Stimulated activated CD4-positive, alpha-beta T cell treated with anti-CD3 and anti-CD28 coated beads, Interleukin-1b, Interleukin-23, amount 100 ng/mL, for 4 hours (primary cell): Measurements from ENCODE around the gene ZNF766.
"Not testable (repeated sequence)": the region's sequence is repeated elsewhere in the genome, so short reads cannot be mapped to it uniquely, and the experiment has no call there.

ENCODE experiments used
- DNase-seq, 2 donors: peaks; one replicate each; pipeline ENCODE4 v3.0.0-alpha.2; 2020; ENCODE audit warnings: low read depth in 2 of 2

The ZNF766 gene

DNA sequence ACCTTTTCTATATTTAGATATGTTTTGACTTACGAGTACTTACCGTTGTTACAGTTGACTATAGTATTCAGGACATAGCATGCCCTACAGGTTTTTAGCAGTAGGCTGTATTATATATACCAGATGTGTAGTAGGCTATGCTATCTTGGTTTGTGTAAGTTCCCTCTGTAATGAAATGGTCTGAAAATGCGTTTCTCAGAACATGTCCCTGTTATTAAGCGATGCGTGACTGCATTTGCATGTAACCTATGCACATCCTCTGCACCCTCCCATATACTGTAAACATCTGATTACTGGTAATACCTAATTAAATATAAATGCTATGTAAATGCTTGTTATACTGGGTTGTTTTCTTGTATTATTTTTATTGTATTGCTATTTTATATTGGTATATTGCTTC, 6.6 kb downstream of the ZNF766 start:
- no peak for DNase-seq

DNA sequence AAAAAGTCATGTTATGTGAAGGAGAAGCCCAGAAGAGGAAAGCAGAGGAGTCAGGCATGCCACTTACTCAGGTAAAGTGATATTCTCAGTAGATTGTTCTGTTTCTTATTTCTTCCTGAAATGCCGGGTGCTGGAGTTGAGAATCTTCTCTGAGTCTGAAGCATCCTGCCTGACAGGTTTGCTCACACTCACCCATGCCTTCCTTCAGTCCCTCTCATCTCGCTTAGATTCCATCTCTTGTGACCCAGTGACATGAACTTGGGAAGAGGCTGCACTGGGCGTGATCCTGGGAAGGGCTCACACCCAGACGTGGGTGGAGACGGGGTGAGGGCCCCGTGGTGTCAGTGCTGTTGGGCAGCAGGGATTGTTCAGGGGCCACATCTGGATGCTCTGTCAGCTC, 8.1 kb downstream of the ZNF766 start:
- no peak for DNase-seq

DNA sequence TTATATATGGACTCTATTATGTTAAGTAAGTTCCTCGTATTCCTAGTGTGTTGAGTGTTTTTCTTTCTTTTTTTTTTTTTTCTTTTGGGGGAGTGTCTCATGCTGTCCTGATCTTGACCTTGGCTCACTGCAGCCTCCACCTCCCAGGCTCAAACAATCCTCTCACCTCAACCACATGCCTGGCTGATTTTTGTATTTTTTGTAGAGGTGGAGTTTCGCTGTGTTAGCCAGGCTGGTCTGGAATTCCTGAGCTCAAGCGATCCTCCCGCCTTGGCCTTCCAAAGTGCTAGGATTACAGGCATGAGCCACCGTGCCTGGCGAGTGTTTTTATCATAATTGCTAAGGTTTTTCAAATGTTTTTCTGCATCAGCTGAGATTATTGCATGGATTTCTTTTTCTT, 16.9 kb downstream of the ZNF766 start:
- no peak for DNase-seq

DNA sequence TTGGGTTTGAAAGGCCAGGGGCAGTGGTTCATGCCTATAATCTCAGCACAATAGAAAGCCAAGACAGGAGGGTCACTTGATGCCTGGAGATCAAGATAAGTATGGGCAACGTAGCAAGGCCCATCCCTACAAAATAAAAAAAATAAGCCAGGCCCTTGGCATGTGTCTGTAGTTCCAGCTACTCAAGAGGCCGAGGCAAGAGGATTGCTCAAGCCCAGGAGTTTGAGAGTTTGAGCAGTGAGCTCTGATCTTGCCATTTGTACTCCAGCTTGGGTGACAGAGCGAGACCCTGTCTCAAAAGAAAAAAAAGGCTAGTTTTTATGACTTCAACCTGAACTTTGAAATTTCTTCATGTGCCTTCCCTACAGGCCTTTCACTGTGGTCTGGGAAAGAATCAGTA, 22.4 kb downstream of the ZNF766 start:
- no peak for DNase-seq

DNA sequence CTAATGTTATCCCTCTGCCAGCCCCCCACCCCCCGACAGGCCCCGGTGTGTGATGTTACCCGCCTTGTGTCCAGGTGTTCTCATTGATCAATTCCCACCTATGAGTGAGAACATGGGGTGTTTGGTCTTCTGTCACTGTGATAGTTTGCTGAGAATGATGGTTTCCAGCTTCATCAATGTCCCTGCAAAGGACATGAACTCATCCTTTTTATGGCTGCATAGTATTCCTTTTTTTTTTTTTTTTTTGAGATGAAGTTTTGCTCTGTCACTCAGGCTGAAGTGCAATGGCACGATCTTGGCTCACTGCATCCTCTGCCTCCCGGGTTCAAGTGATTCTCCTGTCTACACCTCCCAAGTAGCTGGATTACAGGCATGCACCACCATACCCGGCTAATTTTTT, 23.6 kb downstream of the ZNF766 start:
- DNase-seq, result not testable (repeated sequence)

DNA sequence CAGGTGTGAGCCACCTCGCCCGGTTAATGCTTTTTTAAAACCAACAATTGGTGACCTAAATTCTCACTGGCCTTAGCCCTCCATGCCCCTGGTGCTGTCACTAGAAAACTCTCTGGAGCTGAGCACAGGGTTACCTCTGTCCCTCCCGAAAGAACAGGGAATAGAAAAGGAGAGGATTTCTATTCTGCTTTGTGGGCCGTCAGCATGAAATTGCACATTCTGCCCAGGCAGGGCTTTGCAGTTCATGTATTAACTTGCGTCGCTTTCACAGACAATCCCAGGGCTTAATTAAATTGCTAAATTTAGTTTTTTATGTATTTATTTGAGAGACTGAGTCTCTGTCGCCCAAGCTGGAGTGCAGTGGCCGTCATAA, 27.0 kb downstream of the ZNF766 start:
- no peak for DNase-seq

DNA sequence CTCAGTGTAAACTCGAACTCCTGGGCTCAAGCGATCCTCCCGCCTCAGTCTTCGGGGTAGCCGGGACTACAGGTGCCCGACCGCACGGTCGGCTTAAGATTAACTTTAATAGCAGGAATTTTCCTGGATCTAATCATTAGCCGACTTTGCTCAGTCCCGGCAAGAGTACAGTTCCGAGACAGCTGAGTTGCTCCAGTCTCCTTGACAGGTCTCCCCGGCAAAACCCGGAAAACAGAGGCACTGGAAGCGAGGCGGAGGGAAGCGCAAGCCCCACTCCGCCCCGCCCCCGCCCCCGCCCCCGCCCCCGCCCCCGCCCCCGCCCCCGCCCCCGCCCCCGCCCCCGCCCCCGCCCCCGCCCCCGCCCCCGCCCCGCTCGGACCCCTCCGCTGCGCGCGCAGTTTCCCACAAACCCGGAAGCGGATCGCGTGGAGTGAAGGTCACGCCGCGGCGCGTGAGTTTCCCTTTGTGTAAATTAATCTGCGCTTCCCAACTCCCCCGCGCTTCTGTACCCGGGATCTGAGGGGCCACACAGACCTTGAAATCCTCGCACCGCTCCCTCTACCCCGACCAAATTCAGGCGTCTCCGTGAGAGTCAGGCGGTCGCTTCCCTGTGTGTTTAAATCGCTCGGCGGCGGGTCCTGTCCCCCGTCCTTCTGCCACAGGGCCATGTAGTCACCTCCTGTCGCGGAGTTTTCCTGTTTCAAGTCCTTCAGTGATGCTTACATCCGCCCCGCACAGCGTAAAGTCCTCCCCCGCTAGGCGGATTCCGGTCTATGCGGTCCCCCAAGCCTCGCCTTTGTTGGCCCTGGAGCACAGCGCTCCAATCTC, 27.6 kb downstream of the ZNF766 start, which contains the start of gene ZNF480:
ZNF480 (plus strand) TSS at position 397 of the 828 bp plus-strand sequence. CDS start 3,244 bp downstream, outside the sequence.
- peak; percentile 66 to 77 for DNase-seq

DNA sequence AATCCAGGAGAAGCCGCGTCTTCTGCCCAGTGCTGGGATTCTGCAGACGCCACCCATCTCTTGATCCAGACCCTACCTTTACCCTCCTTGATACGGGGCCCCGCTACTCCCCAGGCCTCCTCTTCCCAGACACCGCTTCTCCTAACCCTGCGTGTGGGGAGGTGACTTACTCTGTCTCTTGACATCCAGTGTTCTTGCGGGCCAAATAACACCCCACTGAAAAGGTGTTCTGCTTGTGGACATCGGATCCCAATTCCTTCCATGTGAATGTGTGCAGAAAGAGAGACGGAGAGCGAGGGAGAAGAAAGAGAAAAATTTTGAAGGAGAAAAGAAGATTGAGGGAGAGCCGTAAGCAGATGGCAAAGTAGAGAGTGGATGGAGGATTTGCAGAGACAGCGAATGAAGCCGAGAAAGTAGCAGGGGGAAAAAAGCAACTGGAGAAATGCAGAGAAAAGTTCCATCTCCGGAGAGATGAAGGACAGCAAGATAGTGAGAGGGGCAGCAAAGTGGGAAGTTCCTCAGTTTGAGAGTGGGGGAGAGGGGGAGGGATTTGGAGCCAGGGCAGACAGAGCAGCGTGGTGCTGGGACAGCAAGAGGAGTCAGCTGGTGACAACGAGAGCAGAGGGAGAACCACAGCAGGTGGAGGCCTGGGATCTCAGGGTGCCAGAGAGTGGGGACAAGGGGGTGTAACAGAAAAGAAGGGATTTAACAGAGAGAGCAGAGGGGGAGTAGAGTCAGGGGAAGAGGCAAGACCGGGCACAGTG, 28.4 kb downstream of the ZNF766 start:
- no peak for DNase-seq

DNA sequence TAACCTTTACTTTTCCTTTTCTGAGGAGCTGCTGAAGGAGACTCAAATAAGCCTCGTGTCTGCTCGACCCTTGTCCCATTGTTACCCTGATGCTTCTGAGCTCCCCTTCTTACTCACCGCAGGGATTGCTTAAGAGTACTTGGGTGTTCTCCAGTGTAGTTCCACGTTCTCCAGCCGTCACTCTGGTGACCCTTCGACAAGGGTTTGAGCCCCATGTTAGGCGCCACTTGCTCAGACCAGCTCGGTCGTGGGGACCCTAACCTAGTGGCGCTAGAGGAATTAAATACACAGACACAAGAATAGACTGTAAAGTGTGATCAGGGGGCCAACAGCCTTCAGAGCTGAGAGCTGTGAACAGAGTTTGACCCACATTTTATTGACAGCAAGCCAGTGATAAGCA, 37.9 kb downstream of the ZNF766 start:
- DNase-seq, result no peak

DNA sequence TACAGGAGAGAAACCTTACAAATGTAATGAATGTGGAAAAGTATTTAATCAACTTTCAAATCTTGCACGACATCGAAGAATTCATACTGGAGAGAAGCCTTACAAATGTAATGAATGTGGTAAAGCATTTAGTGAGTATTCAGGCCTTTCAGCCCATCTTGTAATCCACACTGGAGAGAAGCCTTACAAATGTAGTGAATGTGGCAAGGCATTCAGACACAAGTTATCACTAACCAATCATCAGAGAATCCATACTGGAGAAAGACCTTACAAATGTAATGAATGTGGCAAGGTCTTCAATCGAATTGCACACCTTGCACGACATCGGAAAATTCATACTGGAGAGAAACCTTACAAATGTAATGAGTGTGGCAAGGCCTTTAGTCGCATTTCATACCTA, 53.0 kb downstream of the ZNF766 start:
- DNase-seq, result no peak

DNA sequence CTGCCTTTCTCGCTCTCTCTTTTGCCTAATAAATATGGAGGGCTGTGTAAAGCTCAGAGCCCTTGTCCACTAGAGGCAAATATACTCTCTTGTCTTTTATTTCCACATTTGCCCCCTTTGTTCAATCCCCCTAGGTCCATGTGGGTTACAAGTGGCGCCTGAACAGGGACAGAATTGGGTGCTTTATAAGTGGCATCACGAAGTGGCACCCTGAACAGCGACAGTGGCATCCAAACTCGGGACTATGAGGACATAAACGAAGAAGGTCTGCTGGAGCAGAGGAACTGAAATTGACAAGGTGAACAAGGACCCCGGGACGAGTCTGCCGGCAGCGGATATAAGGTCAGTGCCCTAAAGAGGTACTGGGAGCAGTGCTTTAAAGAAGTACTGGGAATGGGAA, 62.4 kb downstream of the ZNF766 start:
- DNase-seq, result no peak

DNA sequence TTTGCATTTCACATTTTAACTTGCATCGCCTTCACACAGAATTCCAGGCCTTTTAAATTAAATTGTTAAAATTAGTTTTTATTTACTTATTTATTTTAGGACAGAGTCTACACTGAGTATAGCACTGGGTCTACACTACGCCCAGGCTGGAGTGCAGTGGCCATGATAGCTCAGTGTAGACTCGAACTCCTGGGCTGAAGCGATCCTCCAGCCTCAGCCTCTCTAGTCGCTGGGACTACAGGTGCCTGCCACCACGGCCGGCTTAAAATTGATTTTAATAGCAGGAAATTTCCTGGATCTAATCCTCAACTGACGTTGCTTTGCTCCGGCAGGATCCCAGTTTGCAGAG, 66.4 kb downstream of the ZNF766 start:
- no peak for DNase-seq

DNA sequence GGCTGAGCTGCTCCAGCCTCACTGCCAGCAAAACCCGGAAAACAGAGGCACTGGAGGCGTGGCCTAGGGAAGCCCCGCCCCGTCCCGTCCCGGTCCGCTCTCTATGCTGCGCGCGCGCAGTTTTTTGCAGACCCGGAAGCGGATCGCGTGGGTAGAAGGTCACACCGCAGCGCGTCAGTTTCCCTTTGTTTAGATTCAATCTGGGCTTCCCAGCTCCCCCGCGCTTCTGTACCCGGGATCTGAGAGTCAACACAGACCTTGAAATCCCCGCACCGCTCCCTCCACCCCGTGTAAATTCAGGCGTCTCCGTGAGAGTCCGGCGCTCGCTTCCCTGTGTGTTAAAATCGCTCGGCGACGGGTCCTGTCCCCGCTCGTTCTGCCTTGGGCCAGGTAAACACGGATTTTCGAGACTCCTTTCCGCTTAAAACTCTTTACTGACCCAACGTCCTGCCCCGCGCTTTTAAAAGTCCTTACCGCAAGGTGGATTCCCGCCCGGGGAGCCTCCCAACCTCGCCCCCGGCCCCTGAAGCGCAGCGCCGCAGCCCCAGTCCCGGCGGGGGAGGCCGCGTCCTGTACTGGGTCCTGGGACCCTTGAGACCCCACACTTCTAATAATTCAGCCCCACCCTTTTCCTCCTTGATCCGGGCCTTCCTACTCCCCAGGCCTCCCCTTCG, 66.9 kb downstream of the ZNF766 start, which contains the start of gene ZNF610:
ZNF610 (plus strand) TSS at position 127 of the 674 bp plus-strand sequence. CDS start 12,930 bp downstream, outside the sequence.
- peak; percentile 80 to 83 for DNase-seq

DNA sequence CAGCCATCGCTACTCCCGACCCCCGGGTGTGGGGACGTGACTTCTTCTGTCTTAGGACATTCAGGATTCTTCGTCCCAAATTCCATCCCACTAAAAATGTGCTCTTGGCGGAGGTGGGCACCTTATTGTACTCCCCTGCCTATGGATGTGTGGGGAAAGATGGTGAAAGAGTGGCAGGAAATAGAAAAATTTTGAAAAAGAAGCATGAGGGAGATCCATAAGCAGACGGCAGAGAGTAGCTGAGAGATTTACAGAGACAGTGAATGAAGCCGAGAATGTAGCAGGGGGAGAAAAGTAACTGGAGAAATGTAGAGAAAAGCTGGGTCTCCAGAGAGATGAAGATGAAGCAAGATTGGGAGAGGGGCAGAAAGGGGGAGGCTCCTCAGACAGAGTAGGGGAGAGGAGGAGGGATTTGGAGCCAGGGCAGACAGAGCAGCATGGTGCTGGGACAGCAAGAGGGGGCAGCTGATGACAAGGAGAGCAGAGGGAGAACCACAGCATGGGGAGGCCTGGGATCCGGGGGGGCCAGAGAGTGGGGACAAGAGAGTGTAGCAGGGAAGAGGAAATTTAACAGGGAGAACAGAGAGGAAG, 67.5 kb downstream of the ZNF766 start:
- DNase-seq, result no peak

DNA sequence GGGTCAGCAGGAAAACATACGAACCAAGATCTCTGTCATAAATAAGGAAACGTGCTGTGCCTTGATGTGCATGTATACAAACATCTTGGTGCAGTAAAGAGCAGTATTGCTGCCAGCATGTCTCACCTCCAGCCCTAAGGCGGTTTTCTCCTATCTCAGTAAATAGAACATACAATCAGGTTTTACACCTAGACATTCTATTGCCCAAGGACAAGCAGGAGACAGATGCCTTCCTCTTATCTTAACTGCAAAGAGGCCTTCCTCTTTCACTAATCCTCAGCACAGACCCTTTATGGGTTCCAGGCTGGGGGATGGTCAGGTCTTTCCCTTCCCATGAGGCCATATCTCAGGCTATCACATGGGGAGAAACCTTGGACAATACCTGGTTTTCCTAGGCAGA, 69.6 kb downstream of the ZNF766 start:
- DNase-seq, result not testable (repeated sequence)

DNA sequence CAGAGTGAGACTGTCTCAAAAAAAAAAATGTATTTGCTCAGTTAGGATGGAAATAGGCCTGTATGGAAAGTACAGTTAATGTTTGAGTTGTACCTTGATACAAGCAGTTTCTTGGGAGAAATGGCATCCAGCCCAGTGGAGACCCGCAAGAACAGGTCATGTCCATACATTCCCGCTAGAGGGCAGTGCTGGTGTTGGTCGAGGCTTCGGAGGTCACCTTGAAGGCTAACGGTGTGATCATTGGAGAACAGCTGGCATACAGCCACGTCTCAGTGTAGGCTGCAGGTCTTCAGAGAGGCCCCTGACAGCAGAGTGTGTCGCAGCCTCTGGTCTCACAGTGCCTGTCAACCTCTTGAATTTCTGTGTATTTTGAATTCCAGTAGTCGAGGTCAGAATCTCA, 74.2 kb downstream of the ZNF766 start:
- DNase-seq, result peak; percentile 11 to 29

DNA sequence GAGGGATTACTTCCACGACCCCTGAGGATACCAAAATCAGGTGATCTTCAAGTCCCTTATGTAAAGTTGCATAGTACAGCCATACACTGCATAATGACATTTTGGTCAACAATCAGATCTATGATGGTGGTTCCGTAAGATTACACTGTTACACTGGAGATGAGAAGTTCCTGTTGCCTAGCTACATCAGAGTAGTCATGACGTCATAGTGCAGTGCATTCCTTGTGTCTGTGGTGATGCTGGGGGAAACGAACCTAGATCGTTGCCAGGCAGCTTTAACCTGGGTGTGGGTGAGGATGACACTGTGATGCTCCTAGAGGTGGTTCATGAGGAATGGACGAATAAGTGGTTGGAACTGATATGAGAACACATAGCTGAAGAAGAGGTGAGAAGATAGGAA, 75.8 kb downstream of the ZNF766 start:
- no peak for DNase-seq
